Vagina (tissue), 2 donors: ENCODE measurements around the gene NFAT5.

Experiments used
- POLR2AphosphoS5 ChIP-seq, 2 donors: sonication (generic); formaldehyde crosslinking; IDR thresholded peaks; one replicate each; pipeline ENCODE4 v1.9.0; 2017; ENCODE audit warnings: antibody characterized with exemption in 2 of 2, mild to moderate bottlenecking in 2 of 2, low read depth in 1 of 2; ENCODE audit not compliant: insufficient read depth in 1 of 2
- TF ChIP-seq, protein P1 (sequence below), 3 experiments: fragments of 450-650 bp in 2 of 3; fragments of 200-600 bp in 1 of 3; sonication (generic) in 1 of 3; IDR thresholded peaks; one replicate each; pipeline ENCODE4 v1.5.1; 2017 to 2019; ENCODE audit warnings: antibody characterized with exemption in 3 of 3, mild to moderate bottlenecking in 2 of 3, moderate library complexity in 2 of 3

DNA sequence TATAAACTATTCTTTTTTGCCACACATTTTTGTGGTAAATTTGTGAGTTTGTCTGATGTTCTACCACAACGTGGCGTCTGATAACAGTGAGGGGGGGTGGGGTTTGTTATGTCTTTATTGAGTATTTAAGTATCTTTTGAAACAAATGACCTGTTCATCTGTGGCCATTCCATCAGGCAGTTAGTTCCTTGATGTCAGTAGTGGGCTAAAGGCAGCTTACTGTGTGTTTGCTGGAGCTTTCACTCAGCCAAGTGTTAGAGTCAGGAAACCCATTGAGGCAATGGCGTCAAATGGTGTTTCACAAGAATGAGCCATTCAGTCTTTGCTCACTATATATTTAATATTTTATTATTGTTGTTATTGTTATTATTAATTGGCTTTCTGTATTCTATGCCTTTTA, 132.6 kb downstream of the NFAT5 start:
- TF ChIP-seq, protein P1, sequence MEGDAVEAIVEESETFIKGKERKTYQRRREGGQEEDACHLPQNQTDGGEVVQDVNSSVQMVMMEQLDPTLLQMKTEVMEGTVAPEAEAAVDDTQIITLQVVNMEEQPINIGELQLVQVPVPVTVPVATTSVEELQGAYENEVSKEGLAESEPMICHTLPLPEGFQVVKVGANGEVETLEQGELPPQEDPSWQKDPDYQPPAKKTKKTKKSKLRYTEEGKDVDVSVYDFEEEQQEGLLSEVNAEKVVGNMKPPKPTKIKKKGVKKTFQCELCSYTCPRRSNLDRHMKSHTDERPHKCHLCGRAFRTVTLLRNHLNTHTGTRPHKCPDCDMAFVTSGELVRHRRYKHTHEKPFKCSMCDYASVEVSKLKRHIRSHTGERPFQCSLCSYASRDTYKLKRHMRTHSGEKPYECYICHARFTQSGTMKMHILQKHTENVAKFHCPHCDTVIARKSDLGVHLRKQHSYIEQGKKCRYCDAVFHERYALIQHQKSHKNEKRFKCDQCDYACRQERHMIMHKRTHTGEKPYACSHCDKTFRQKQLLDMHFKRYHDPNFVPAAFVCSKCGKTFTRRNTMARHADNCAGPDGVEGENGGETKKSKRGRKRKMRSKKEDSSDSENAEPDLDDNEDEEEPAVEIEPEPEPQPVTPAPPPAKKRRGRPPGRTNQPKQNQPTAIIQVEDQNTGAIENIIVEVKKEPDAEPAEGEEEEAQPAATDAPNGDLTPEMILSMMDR (IDR thresholded peaks at IDR 0.05), result no peak
- TF ChIP-seq POLR2AphosphoS5 (IDR thresholded peaks at IDR 0.05; ENCODE audit: insufficient read depth in 1 of 2, low read depth in 1 of 2), result no peak
